H1 (cell line): ENCODE results near the gene PANX2. TPM values are rescaled to one million over a fixed set of nuclear protein-coding genes. Genes with fewer than 3 reads are reported as not detected.

Experiments used
- POU5F1 ChIP-seq: IDR thresholded peaks from 2 replicates; pipeline ENCODE4 v1.6.1; 2011; ENCODE audit warnings: low read depth, mild to moderate bottlenecking, low read length, moderate library complexity
- SIX5 ChIP-seq: IDR thresholded peaks from 2 replicates; pipeline ENCODE4 v1.6.1; 2011; ENCODE audit warnings: mild to moderate bottlenecking, low read depth, low read length
- polyA plus RNA-seq, 7 experiments: library from polyadenylated mRNA; depleted of rRNA in 3 of 7; stranded (reverse) in 5 of 7; unstranded in 2 of 7; fragments of >200 nt in 5 of 7; fragments of 200-250 nt in 2 of 7; gene quantifications; 1 replicate in 5 of 7; 2 replicates in 1 of 7; 4 replicates in 1 of 7; pipeline versions ENCODE4 v1.2.1 to v1.2.3, GENCODE V29; 2011 to 2013; ENCODE audit warnings: missing spikeins in 2 of 7, mixed read lengths in 2 of 7
- total RNA-seq: library from RNA; stranded (reverse); fragmentation: NEBNext Ultra II Directional; extraction: Animal tissue kit (Norgen Biotek cat#: 25700); gene quantifications from 2 replicates; pipeline ENCODE4 v1.2.1, GENCODE V29; 2021

Gene PANX2
- total and polyA plus RNA-seq, 2 of the 8 experiments (the other 6 are each of a cell fraction or from before 2014, with no cell fraction given) = 3.5 to 5.0 TPM

DNA sequence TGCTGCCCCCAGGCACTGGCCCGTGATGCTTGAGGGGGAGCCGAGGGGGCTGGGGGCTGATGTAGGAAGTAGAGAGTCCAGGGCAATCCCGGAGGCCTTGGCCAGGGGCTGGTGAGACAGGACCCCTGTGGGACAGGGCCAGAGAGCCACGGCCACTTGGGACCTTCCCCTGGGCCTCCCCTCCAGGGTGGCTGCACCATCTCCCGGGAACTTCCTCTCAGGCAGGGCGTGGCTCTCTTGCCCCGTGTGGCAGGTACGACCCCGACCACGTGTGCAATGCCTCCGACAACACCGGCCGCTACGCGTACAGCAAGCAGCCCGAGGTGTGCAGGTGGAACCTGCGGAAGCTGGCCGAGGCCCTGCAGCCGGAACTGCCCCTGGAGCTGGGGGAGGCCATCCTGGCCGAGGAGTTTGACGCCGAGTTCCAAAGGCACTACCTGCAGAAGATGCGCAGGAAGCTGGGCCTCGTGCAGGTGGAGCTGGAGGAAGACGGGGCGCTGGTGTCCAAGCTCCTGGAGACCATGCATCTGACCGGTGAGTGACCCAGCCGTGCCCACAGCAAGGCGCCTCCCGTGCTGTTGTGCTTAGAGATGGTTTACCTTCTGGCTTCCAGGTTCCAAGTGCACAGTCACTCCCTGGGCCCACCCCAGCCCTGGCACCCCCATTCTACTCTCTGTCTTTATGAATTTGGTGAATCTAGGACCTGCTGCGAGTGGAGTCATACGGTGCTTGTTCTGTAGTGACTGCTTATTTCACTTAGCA, 40.0 kb downstream of the PANX2 start (continued):
- TF ChIP-seq POU5F1 (no peak), SIX5 (no peak)
